GM20000 (cell line): ENCODE results near the gene SLC66A2.

Experiments
- DNase-seq: peaks from one replicate; pipeline ENCODE4 v3.0.0; 2012; ENCODE audit warnings: low spot score
- TF ChIP-seq, protein P1 (sequence below): IDR thresholded peaks from 2 replicates; pipeline ENCODE4 v1.5.1; 2012; ENCODE audit warnings: mild to moderate bottlenecking, control low read depth; ENCODE audit errors: extremely low read depth, missing control alignments

Gene SLC66A2

DNA sequence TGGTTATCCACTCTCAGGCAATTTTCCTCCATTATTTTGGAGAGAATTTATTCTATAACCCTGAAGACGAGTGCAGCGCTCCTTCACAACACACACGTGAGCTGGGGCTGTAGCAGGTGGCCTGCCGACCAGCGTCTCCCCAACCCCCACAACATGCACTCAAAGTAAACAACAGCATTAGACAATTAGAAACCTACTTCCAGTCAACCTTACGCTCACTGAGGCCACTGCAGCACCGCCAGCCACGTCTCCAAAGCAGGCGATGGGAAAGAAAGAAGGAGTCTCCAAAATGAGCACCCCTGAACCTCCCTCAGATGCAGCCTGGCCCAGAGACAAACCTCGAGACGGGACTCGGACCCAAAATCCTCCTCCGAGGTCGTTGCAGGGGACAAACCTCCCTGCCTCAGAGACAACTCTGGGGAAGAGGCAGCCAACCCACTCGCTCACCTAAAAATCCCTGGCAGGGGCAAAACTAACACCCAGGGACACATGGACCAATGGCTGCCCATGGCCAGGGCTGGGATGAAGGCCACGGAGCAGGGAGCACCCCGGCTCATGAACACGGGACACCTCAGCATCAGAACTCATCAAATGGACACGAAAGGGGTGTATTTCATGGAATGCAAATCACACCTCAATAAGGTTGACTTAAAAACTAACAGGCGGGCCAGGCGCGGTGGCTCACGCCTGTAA lies 2.6 kb downstream of the SLC66A2 start:
- no peak for DNase-seq
- TF ChIP-seq, protein P1, sequence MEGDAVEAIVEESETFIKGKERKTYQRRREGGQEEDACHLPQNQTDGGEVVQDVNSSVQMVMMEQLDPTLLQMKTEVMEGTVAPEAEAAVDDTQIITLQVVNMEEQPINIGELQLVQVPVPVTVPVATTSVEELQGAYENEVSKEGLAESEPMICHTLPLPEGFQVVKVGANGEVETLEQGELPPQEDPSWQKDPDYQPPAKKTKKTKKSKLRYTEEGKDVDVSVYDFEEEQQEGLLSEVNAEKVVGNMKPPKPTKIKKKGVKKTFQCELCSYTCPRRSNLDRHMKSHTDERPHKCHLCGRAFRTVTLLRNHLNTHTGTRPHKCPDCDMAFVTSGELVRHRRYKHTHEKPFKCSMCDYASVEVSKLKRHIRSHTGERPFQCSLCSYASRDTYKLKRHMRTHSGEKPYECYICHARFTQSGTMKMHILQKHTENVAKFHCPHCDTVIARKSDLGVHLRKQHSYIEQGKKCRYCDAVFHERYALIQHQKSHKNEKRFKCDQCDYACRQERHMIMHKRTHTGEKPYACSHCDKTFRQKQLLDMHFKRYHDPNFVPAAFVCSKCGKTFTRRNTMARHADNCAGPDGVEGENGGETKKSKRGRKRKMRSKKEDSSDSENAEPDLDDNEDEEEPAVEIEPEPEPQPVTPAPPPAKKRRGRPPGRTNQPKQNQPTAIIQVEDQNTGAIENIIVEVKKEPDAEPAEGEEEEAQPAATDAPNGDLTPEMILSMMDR = no peak

DNA sequence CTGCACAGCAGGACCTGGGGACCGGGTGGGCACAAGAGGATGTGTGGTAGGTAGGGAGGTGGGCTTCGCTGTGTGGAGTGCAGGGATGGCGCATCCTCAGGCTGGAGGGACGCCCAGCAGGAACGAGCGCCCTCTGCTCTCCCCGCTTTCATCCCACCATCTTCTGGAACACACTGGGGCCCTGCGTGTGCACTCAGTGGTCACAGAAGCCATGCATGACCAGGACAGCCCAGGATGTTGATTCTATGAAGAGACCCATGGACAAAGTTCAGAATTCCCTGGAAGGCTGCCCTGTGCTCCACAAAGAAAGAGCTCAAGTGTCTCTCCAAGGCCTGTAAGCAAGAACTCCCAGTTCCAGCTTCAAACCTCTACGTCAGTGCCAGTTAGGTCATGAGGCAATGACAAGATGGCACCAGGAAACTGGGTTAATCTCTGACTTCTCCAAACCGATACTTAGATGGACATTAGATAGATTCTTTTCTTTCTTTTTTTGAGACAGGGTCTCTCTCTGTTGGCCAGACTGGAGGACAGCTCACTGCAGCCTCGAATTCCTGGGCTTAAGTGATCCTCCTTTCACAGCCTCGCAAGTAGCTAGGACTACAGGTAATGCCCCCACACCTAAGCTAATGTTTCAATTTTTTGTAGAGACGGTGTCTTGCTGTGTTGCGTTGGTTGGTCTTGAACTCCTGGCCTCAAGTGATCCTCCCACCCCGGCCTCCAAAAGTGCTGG lies 3.4 kb downstream of the SLC66A2 start:
- no peak for DNase-seq
- TF ChIP-seq, protein P1 = no peak

DNA sequence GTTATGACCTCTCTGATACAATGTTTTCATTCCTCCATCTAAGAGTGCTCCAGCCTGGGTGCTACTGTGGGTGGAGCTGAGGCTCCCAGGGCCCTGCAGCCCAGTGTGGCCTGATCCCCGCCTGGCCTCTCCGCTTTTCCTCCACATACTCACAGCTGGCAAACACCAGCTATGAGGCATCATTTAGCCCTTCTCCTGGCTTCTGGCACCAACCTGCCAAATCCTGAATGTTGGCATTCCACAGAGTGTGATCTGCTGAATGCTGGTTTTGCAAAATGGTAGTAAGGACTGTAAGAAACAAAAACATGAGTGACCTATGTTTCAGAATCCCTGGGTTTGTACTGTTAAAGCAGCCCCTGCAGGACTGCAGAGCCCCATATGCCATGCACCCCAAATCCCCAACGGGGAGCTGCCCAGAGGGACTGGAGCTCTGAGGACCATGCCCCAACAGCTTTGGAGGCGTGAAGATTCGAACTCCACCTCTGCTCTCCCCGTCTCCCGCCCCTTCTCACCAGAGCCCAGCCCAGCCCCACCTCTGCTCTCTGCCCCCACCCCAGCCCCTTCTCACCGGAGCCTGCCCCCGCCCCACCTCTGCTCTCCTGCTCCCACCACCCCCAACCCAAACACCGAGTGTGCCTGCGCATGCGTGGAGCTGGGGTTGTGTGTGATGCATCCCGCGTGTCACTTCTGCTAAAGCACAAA lies 4.2 kb downstream of the SLC66A2 start:
- TF ChIP-seq, protein P1 = no peak
- DNase-seq = no peak

DNA sequence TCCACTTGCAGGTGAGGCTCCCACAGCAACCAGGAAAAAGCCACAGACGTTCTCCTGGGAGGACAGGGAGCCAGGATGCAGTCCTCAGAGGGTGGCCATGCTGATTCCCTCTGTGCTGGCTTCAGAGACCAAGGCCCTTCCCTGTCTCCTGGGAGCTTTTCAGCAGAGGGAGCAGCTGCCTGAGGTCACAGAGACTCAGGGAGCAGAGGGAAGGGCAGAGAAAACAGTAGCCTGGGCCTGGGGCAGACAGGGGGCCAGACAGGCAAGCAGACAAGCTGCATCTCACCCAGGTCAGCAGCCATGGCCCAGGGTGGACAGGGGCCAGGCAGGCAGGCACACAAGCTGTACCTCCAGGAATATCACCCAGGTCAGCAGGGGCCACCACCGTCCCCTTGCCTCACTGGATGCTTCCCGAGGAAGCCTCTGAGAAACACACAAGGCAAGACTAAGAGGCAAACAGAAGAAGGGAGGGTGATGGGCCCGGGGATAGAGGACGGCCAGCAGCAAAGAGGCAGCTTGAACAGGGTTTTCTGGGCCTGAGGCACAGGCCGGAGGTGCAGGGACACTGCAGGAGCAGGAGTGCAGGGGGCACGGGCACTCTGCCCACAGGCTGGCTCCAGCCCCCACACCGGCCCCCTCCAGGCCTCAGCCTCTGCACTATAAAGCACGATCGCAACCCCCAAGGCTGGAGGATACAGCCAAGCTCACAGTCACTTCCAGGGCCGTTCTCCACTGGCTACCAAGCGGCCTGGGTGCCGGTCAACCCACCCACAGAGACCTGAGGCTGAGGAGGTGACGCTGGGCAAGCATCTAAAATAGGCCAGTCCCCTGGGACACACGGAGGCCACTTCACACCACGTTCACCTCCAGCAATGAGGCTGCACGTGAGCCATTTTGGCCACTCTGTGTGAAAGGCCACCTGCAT lies 6.1 kb downstream of the SLC66A2 start:
- TF ChIP-seq, protein P1 = no peak
- no peak for DNase-seq

DNA sequence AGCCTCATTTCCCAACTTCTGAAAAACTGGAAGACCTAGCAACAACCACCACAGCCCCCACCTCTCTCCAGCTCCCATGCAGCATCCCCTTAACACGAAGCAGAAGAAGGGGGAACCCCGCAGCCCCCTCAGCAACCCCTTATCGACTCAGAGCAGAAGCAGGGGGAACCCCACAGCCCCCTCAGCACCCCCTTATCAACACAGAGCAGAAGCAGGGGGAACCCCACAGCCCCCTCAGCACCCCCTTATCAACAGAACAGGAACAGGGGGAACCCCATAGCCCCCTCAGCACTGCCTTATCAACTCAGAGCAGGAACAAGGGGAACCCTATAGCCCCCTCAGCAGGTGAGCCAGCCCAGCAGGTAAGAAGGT lies 6.7 kb downstream of the SLC66A2 start:
- no peak for DNase-seq
- TF ChIP-seq, protein P1 = no peak

DNA sequence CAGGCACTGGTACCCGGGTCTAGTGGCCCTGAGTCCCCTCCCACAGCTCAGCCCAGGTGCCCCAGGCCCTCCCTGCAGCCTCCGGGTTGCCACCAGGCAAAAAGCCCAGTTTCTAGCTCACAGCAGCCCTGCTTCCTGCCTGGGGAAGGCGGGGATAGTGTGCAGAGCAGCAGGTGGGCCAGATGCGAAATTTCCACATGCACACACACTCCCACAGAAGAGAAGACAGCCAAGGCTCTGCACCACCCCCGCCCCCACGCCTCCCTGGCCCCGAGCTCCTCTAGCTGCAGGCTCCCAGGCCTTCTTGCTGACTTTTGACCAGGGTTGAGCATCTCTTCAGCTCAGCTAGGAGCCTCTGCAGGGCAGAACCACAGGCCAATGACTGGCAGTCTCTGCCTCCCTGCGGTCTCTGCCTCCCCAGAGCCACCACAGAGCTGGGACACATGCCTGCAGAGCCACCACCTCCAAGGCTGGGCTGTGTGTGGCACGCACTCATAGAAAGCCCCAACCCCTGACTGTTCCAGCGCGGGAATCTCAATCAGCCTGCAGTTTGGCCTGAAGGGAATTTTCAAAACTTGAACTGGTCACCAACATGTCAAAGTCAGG lies 7.2 kb downstream of the SLC66A2 start:
- DNase-seq = peak; percentile 44
- TF ChIP-seq, protein P1 = no peak
